NCI-H1105 treated with DMSO at 0.1 percent for 48 hours (cell line): ENCODE measurements around the gene GRM1.

Experiments
- DNase-seq: peaks from one replicate; lab custom pipeline; 2025; lab: John Stamatoyannopoulos, UW

Gene GRM1

DNA sequence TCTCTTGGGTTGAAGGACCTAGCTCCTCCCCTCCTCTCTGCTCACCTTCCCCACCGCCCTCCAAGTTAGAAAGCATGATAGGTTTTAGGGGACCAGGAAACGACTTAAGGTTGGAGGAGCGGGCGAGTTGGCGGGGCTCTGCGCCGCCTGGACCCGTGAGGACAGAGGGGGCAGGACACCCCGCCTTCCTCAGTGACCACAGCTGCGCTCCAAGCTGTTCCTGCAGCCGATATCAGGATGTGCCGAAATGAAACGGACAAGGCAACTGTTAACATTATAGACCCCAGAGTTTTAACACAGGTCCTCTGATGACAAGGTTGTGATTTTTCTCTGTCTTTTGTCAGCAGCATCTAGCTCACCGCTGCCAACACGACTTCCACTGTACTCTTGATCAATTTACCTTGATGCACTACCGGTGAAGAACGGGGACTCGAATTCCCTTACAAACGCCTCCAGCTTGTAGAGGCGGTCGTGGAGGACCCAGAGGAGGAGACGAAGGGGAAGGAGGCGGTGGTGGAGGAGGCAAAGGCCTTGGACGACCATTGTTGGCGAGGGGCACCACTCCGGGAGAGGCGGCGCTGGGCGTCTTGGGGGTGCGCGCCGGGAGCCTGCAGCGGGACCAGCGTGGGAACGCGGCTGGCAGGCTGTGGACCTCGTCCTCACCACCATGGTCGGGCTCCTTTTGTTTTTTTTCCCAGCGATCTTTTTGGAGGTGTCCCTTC is at the start of gene GRM1:
TSS of gene GRM1 (plus strand) at position 212 of the 722 bp plus-strand sequence. CDS start at position 668, 456 bp downstream.
- DNase-seq = no peak

DNA sequence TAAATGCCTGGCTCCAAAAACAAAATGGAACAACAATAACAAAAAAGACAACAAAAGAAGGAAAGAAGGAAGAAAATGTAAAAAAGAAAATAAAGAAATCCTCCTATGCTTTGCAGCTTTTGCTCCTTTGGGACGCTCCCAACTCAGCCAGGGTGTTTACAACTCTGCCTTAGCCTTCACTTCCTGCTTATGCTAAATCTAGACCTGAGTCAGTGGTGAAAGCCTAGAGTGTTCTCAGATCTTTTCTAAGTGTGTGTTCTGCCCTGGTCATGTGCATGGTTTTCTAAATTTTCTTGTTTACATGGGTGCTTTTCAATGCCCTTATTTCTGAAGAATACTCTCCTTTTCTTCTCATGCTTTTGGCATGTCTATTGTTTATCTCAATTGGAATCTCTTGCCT is 19.5 kb upstream of the GRM1 start:
- DNase-seq = no peak

DNA sequence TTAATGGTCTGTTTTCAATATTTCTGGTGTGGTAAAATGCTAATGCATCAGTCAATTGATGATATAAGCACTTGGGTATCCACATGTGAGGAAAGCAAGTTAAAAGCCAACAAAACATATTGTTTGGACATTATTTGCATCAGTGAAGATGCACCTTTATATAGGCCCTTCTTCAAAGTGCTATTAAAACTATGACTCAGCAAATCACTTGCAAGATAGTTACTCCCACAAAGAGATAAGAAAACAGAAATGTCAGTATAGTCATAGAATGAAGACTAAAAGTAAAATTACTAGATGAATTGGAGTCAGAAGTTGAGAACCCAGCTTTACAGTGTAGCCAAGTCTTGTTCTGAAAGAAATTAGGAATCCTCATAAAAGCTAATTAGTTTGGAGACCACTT is 14.6 kb upstream of the GRM1 start:
- no peak for DNase-seq

DNA sequence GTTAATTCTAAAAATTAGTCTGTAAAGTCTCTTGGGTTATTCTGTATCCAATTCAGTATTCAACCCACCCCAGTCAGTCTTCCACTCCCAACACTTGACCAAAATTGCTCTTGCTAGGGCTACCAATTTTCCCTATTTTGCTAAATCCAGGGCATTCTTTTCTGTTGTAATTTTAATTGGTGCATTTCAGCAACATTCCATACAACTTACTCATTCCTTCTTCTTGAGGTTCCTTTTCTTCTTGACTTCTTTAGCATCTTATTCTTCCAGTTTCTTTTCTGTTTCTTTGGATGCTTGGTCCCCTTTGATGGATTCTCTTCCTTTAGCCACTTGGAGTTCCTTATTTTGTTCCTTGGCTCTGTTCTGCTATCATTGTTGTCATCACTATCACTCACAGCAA is 11.2 kb upstream of the GRM1 start:
- DNase-seq = no peak

DNA sequence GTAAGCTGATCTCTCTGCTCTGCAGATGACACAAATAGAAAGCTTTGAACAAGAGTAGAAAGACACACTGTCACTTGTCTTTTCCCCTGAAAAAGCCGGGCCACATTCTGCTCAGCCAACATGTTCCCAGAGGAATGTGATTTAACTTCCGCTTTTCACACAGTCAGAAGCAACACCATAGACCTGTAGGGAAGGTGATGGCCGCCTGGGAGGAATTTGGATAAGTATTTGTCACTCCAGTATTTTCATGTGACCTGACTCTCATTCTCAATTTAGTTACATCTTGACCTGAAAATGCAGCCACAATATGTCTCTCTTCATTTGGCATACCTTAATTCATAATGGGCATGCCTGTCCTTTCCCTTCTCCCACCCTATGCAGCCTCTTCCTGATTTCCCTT is 2.0 kb upstream of the GRM1 start:
- DNase-seq = no peak

DNA sequence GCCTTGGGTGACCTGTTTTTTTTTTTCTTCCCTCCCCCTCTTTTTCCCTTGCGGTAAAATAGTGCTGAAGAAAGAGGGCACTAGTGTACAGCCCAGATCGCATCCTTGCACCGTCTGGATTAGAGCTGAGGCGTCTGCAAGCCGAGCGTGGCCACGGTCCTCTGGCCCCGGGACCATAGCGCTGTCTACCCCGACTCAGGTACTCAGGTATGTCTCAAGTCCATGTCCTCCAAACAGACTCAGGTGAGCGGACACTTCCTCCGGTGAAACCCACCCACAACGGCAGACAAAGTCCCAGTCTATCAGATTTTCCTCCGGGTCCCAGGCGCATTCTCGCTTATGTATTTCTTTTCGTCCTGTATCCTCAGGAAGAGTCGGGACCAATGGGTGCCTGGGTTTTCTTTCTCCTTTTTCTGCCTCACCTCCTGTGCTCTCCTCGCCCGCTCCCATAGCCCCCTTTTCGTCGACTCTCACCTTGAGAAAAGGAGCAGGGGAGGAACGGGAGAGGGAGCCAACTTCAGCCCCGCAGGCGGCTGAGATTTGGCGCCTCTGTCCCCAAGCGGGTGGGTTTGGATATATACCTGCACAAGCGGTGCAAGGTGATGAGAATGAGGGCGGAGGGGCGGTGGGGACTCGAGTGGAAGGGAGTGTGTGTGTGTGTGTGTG is 1.1 kb upstream of the GRM1 start:
- peak; percentile 58 for DNase-seq

DNA sequence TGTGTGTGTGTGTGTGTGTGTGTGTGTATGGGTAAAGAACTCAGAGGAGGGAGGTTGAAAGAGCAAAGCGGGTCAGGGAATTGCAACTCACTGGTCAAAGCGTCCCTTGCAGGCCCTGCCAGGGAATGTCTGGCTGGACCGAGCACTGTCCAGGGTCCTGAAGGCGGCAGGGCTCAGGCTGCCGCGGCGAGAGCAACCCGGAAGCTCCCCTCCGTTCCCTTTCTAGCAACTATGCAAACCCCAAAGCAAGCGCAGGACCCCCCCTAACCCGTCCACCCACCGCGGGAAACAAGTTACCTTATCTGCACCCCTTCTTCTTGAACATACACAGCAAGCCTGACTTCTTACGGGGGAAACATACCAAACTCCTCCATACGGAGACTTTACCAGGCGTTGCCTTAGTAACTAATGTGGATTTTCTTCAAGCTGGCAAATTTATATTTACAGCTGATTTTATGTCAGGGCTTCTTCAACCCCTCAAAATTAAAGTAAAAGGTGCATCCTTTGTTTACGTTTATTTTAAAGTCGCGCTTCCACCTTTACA is 538 bp upstream of the GRM1 start:
- DNase-seq = no peak

DNA sequence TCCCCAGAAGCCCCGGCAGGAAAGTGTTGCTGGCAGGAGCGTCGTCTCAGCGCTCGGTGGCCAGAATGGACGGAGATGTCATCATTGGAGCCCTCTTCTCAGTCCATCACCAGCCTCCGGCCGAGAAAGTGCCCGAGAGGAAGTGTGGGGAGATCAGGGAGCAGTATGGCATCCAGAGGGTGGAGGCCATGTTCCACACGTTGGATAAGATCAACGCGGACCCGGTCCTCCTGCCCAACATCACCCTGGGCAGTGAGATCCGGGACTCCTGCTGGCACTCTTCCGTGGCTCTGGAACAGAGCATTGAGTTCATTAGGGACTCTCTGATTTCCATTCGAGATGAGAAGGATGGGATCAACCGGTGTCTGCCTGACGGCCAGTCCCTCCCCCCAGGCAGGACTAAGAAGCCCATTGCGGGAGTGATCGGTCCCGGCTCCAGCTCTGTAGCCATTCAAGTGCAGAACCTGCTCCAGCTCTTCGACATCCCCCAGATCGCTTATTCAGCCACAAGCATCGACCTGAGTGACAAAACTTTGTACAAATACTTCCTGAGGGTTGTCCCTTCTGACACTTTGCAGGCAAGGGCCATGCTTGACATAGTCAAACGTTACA is 817 bp downstream of the GRM1 start:
- DNase-seq = no peak

DNA sequence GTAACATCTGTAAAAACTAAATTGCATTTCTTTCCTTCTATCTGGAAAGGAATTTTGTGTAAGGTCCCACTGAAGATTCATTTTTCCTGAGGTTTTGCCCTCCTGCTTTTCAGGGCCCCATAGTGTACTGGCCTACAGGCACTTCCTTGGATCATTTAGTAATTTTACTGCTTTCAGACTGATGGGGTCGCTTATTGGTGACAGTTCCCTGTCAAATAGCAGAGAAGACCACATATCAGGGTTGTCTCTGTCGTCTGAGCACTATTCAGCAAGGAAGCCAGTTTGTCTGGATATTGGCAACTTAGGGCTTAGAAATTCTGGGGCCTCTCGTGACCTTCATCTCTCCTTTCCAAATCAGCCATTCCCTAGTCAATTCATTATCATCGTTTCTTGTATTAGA is 3.5 kb downstream of the GRM1 start:
- DNase-seq = no peak

DNA sequence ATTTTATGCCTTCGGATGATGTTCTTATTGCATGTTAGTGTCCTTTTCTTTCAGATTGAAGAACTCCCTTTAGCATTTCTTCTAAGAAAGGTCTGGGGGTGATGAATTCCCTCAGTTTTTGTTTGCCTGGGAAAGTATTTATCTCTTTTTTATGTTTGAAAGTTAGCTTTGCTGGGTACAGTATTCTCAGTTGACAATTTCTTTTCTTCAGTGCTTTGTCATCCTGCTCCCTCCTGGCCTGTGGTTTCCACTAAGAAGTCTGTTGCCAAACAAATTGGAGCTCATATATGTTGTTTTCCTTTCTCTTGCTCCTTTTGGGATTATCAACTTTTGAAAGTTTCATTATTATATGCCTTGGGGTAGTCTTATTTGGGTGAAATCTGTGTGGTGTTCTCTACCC is 11.5 kb downstream of the GRM1 start:
- DNase-seq = no peak

DNA sequence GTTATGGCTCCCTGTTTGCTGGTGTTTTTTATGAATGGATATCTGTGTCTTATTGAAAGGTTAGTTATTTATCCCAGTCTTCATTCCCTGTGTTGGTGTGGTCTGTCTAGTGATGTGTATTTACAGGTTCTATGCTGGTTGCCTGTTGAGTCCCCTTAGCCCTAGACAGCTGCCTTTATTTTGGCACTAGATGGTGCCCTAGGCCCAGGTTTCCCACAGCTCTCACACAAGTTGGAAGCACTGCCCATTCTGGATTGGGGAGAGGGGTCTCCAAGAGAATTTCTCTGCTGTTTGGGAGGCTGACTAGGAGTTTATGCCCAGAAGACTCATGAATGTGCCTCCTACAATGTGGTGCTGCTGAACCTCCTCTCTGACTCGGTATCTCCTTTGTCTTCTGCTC is 12.4 kb downstream of the GRM1 start:
- peak; percentile 26 for DNase-seq

DNA sequence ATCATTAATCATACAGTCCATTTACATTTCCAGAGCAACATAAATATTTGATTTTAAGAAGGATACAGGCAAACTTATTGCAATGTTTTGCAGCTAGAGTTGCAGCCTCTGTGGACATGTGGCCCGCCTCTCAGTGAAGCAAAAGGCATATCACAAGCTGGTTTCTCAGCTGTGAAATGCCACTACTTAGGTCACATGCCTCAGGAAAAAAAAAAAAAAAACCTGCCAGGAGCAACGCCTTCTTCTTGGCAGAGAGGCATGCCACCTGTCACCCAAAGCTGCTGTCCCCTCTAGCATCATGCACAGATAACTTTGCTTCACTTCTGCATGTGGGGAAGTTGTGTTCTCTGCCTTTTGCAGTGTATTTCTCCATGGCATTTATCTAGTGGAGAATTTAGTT is 18.5 kb downstream of the GRM1 start:
- no peak for DNase-seq

DNA sequence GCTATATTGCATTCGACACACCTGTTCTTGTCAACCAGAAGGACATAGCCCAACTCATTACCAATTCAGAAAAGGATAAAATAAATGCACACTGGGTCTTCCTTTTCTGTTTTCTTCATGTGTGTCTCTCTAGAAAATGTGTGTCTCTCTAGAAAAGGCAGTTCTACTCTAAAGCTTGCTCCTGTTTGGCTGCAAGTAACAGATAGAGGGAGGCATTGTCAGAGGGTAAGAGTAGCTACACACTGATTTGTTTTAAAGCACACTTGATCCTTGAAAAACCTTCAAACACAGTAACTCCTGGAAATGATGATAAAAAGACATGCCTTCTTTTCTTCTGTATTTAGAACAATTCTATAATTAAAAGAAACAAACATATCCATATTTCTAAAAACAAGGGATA is 21.3 kb downstream of the GRM1 start:
- DNase-seq = no peak

DNA sequence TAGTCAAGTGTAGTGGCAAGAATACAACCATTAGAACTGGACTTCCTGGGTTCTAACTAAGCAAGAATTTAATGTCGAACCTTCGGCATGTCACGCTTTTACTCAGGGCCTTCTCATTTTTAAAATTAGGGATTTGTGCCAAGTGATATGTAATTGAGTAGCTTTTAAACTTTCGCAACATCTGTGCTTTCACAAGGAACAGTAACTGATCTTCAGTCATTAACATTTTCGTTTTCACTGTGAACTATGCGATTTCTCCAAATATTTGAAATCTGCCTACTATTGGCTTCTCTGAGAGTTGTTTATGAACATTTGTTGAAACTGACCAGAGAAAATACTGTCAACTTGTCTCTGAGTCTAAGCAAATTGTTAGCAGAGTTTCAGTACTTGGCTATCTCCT is 27.6 kb downstream of the GRM1 start:
- DNase-seq = no peak

DNA sequence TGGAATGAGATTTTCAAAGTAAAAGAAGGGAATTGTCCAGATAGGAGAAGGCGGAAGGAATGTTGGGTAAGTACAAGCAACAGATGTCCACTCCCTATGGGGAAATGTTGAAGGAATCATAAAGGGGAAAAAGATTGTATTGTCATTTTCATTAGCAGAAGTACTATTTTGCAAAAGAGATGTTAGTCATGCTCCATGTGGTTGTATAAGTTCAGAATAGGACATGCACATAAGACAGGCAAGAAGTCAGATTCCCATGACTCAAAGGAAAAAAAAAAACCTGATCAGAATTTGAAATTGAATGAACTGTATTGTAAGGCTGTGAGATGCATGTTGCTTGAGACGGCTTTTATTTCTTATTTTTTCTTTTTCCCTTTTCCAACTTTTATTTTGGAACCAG is 36.8 kb downstream of the GRM1 start:
- no peak for DNase-seq

DNA sequence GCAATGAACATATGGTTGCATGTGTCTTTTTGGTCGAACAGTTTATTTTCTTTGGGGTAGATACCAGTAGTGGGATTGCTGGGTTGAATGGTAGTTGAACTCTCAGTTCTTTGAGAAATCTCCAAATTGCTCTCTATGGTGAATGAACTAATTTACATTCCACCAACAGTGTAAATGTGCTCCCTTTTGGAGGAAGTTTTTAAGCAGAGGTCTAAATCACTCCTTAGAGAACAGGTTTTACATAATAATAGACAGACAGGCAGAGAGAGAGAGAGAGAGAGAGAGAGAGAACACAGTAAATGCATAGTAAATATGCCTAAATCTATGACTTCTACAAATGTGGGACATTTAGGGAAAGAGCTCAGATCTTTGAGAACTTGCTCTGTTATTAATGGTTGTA is 37.6 kb downstream of the GRM1 start:
- no peak for DNase-seq

DNA sequence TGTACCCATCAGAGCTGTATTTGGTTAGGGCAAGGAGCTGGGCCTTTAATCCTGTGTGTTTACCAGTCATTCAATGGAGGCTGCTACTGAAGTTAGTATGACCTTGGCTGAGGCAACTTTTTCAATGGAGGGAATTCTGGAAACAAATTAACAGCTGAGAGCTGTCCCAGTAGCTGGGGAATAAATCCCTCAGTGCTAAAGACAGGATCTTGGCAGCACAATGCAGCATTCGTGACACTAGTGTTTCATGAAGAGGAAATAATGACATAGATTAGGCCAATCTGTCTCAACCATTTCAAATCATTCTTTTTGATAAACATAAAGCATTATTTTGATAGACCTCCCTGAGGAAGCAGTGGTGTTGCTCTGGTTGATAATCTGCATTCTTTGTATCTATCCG is 42.9 kb downstream of the GRM1 start:
- no peak for DNase-seq

DNA sequence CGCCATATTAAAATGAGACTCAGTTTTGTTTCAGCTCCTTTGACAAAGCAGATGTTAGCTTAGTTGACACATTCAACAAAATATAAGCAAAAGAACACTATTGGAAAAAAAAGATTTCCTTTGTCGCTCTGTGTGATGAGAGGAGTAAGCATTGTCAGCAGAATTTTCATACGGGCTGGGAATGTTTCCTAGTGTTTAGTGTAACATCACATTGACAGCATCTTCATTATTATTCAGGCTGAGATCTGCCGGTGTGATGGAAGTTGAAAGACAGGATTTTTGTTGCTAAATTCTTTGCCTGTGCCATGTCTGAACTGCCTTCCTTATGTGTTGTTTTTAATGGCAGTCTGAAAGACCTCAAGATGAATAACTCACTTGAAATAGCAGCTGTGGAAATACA is 49.1 kb downstream of the GRM1 start:
- no peak for DNase-seq

DNA sequence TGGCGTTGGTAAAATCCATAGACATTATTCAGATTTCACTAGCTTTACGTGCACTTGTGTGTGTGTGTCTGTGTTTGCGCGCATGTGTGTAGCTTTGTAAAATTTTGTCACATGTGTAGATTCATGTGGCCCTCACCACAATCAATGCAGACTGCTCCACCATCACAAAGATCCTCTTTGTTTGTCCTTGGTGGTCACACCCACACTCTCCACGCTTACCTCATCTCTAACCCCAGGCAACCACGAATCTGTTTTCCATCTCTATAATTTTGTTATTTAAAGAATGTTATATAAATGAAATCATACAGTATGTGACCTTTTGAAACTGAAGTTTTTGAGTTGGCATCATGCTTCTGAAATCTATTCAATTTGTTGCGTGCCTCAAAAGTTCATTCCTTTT is 58.5 kb downstream of the GRM1 start:
- DNase-seq = no peak

DNA sequence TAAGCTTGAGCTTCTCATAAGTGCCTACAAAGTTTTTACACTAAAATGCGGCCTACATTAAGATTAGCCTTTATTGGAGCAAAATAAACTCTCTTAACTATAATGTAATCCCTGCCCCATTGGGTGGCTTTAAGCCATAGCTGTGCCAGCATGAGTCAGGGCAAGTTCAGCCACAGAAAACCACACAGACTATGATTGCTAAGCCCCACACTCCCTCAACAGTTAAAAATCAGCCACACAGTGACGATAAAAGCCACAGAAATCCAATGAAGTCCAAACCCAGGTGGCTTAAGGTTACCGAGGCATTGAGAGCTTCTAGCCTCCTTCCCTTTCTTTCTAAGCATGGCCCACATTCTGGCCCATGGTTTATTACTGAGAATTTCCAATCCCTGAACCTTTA is 61.6 kb downstream of the GRM1 start:
- DNase-seq = no peak

DNA sequence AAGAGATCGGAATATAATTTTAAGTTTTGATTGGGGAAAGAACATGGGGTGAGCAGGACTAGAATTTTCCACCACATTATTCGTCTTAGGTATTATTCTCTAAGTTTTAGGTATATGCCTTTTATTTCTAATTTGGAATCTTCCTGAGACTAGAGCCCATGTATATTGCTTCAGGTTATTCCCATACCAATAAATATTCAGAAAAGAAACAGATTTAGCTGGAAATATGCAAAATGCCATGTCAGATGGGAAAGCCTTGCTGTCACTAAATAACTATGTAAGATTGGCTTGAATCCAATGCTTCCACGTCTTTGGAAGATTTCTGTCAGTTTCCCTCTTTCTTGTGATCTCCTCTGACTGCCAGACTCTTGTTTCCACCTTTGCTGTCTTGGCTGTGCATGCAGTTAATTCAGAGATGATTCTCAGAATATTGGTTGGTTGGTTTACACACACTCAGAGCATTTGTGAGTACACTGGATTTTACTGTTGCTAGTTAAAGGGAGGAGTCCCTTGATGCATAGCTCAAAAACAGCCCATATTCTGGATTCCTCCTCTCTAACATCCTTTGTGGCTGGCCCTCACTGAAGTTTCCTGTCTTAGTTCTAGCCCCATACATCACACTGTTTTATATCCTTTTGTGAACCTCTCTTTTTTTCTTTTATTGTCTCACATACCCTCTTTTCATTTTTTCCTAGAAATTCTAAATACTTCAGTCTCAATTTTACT is 64.3 kb downstream of the GRM1 start:
- no peak for DNase-seq

DNA sequence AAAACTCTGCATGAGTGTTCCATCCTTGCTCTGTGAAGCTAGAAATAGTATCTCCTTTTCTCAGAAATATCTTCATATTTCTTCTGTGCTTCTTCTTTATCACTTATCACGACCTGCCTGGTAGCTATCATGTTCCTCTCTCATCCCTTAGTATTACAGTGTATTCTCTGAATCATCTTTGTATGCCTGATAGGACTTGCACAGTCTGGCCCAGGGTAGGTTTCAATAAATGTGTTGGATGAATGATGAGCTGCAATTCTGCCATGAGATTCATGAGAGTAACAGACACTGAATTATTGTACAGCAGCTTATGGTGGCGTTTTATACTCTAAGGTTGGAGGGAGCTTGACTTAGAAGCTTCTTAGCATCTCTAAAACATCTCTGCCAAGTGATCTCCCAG is 66.6 kb downstream of the GRM1 start:
- no peak for DNase-seq

DNA sequence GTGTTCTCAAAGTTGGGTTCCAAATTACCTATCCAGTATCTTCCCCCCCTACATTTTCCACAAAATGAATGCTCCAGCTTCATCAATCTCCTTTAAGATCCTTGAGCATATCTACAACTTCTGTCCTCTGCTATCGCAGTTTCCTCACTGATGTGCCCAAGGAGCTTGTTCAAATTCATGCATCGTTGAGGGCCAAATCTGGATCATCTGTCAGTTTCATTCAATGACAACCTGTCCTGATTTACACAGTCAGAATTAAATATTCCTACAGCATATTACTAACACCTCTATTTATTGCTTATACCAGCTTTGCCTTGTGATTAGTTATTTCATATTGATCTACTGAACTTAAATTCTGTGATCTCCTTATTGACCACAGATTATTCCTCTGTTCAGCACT is 68.7 kb downstream of the GRM1 start:
- no peak for DNase-seq
